Neural crest cell (in vitro differentiated cells): Measurements from ENCODE around the gene NHS. TPM values are rescaled to one million over a fixed set of nuclear protein-coding genes. Genes with fewer than 3 reads are reported as not detected.

Source experiments
- DNase-seq: peaks from one replicate; pipeline ENCODE4 v3.0.0; 2021; ENCODE audit warnings: low read depth, mixed read lengths, low spot score
- H3K27ac Mint-ChIP-seq: one replicate; pipeline ENCODE4 v1.8.0; 2021; ENCODE audit warnings: mild to moderate bottlenecking, mixed read lengths; ENCODE audit not compliant: unreplicated experiment
- H3K27me3 Mint-ChIP-seq: 2 replicates; pipeline ENCODE4 v1.8.0; 2021; ENCODE audit warnings: low read depth, mild to moderate bottlenecking, mixed read lengths
- H3K36me3 Mint-ChIP-seq: 2 replicates; pipeline ENCODE4 v1.8.0; 2021; ENCODE audit warnings: low read depth, mild to moderate bottlenecking, mixed read lengths
- H3K4me1 Mint-ChIP-seq: 2 replicates; pipeline ENCODE4 v1.8.0; 2021; ENCODE audit warnings: mixed read lengths
- H3K4me3 Mint-ChIP-seq: one replicate; pipeline ENCODE4 v1.8.0; 2021; ENCODE audit warnings: mild to moderate bottlenecking, mixed read lengths
- H3K9me3 Mint-ChIP-seq: 2 replicates; pipeline ENCODE4 v1.8.0; 2021; ENCODE audit warnings: mixed read lengths
- CTCF ChIP-seq: fragments of 200-600 bp; sonication (generic); conservative IDR thresholded peaks from 2 replicates; pipeline ENCODE4 v1.5.0; 2021; ENCODE audit warnings: antibody characterized with exemption, mild to moderate bottlenecking
- total RNA-seq: library from RNA; stranded (reverse); gene quantifications from 2 replicates; pipeline ENCODE4 v1.2.1, GENCODE V29; 2021

Gene NHS
- total RNA-seq, 1 donor from 2014 or later, result 10.7 TPM

GRCh38 chrX:17485391-17485790, 110.4 kb downstream of the NHS start:
- Mint-ChIP-seq H3K9me3 (no peaks in the 10 kb centered on the region), H3K36me3 (no peaks in the 10 kb centered on the region), H3K27me3 (peaks cover 5% of the 10 kb centered on the region), H3K27ac (no peak overlapping the region), H3K4me3 (no peak overlapping the region), H3K4me1 (no peaks in the 10 kb centered on the region)
- no peak for DNase-seq
- TF ChIP-seq CTCF, result no peak

- TF ChIP-seq CTCF, result no peak
- H3K27me3 Mint-ChIP-seq, result no peaks in the 10 kb centered on the region
- H3K4me3 Mint-ChIP-seq, result no peak overlapping the region
- peaks cover 9% of the 10 kb centered on the region for H3K36me3 Mint-ChIP-seq
- DNase-seq, result no peak
- no peak overlapping the region for H3K27ac Mint-ChIP-seq
- peaks cover 8% of the 10 kb centered on the region for H3K9me3 Mint-ChIP-seq
- H3K4me1 Mint-ChIP-seq, result no peaks in the 10 kb centered on the region
These were observed 113.0 kb downstream of the NHS start for GRCh38 chrX:17488036-17488435.

GRCh38 chrX:17494216-17494615, 119.2 kb downstream of the NHS start:
- H3K27ac Mint-ChIP-seq, result no peak overlapping the region
- H3K9me3 Mint-ChIP-seq, result peaks cover 8% of the 10 kb centered on the region
- no peak for DNase-seq
- H3K4me1 Mint-ChIP-seq, result no peaks in the 10 kb centered on the region
- peaks cover 9% of the 10 kb centered on the region for H3K36me3 Mint-ChIP-seq
- H3K27me3 Mint-ChIP-seq, result peaks cover 15% of the 10 kb centered on the region
- no peak for TF ChIP-seq CTCF
- no peak overlapping the region for H3K4me3 Mint-ChIP-seq

GRCh38 chrX:17495052-17495451, 120.1 kb downstream of the NHS start:
- Mint-ChIP-seq H3K27ac (no peak overlapping the region), H3K4me3 (no peak overlapping the region), H3K27me3 (peaks cover 17% of the 10 kb centered on the region), H3K4me1 (no peaks in the 10 kb centered on the region), H3K9me3 (peaks cover 8% of the 10 kb centered on the region), H3K36me3 (peaks cover 9% of the 10 kb centered on the region)
- no peak for TF ChIP-seq CTCF
- DNase-seq, result no peak

- no peak for TF ChIP-seq CTCF
- no peak overlapping the region for H3K4me3 Mint-ChIP-seq
- peaks cover 19% of the 10 kb centered on the region for H3K27me3 Mint-ChIP-seq
- H3K36me3 Mint-ChIP-seq, result peaks cover 4% of the 10 kb centered on the region
- no peaks in the 10 kb centered on the region for H3K4me1 Mint-ChIP-seq
- no peak for DNase-seq
- peaks cover 4% of the 10 kb centered on the region for H3K9me3 Mint-ChIP-seq
- no peak overlapping the region for H3K27ac Mint-ChIP-seq
These were observed 121.4 kb downstream of the NHS start for GRCh38 chrX:17496407-17496806.

- H3K36me3 Mint-ChIP-seq, result peaks cover under 1% of the 10 kb centered on the region
- DNase-seq, result no peak
- no peak for TF ChIP-seq CTCF
- no peaks in the 10 kb centered on the region for H3K4me1 Mint-ChIP-seq
- H3K4me3 Mint-ChIP-seq, result no peak overlapping the region
- no peak overlapping the region for H3K27ac Mint-ChIP-seq
- H3K27me3 Mint-ChIP-seq, result peaks cover 19% of the 10 kb centered on the region
- no peaks in the 10 kb centered on the region for H3K9me3 Mint-ChIP-seq
These were observed 122.2 kb downstream of the NHS start for GRCh38 chrX:17497193-17497592.
